ENCODE data around the gene TRAPPC3.

Gene TRAPPC3

DNA sequence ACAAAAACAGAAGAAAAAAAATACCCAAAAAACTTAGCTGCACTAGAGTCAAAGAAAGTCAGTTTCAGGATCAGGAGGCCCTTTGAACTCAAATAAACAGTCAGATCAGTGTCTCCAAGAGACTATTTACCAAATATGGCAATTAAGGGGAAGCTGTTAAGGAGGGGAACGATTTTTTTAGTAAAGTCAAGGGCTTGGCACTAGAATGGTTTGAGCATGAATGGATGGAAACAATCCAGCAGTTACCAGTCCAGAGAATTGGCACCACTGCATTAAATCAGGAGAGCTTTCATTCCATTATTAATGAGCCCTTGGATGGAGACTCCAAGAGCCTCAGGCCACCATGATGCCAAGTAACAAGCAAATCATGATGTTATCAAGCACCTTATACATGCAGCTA is 7.2 kb downstream of the TRAPPC3 start:
- H3K4me3 ChIP-seq (ENCODE audit: low read depth, low read length): no peak overlapping the region
- DNase-seq (ENCODE audit: low read depth): no peak
- TF ChIP-seq, protein P1, sequence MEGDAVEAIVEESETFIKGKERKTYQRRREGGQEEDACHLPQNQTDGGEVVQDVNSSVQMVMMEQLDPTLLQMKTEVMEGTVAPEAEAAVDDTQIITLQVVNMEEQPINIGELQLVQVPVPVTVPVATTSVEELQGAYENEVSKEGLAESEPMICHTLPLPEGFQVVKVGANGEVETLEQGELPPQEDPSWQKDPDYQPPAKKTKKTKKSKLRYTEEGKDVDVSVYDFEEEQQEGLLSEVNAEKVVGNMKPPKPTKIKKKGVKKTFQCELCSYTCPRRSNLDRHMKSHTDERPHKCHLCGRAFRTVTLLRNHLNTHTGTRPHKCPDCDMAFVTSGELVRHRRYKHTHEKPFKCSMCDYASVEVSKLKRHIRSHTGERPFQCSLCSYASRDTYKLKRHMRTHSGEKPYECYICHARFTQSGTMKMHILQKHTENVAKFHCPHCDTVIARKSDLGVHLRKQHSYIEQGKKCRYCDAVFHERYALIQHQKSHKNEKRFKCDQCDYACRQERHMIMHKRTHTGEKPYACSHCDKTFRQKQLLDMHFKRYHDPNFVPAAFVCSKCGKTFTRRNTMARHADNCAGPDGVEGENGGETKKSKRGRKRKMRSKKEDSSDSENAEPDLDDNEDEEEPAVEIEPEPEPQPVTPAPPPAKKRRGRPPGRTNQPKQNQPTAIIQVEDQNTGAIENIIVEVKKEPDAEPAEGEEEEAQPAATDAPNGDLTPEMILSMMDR (IDR thresholded peaks at IDR 0.05; ENCODE audit: low read depth, low read length, missing control alignments): no peak
- in situ Hi-C loops (cut with HindIII; ENCODE audit: low sequenced_read_pairs): no loop called here

- no peak for DNase-seq (ENCODE audit: low read depth)
- TF ChIP-seq, protein P1 (IDR thresholded peaks at IDR 0.05; ENCODE audit: low read depth, low read length, missing control alignments): no peak
- in situ Hi-C loops (cut with HindIII; ENCODE audit: low sequenced_read_pairs): loop anchor here (5.0 kb wide), 1 partner anchor 153 kb away; no protein-coding TSS in a partner anchor
- H3K4me3 ChIP-seq (ENCODE audit: low read depth, low read length): no peak overlapping the region
Measured at GRCh38 chr1:36139521-36139920, 9.8 kb downstream of the TRAPPC3 start.

GRCh38 chr1:36137776-36138175 is 11.5 kb downstream of the TRAPPC3 start:
- in situ Hi-C loops (cut with HindIII; ENCODE audit: low sequenced_read_pairs): loop anchor here (5.0 kb wide), 1 partner anchor 155 kb away; no protein-coding TSS in a partner anchor
- no peak for DNase-seq (ENCODE audit: low read depth)
- TF ChIP-seq, protein P1 (IDR thresholded peaks at IDR 0.05; ENCODE audit: low read depth, low read length, missing control alignments): no peak
- H3K4me3 ChIP-seq (ENCODE audit: low read depth, low read length): no peak overlapping the region

- TF ChIP-seq, protein P1 (IDR thresholded peaks at IDR 0.05; ENCODE audit: low read depth, low read length, missing control alignments): no peak
- DNase-seq (ENCODE audit: low read depth): no peak
- in situ Hi-C loops (cut with HindIII; ENCODE audit: low sequenced_read_pairs): loop anchor here (5.0 kb wide), 1 partner anchor 155 kb away; no protein-coding TSS in a partner anchor
- H3K4me3 ChIP-seq (ENCODE audit: low read depth, low read length): no peak overlapping the region
Measured at GRCh38 chr1:36137226-36137625, 12.1 kb downstream of the TRAPPC3 start.

- peak; percentile 70 for DNase-seq (ENCODE audit: low read depth)
- TF ChIP-seq, protein P1 (IDR thresholded peaks at IDR 0.05; ENCODE audit: low read depth, low read length, missing control alignments): no peak
- in situ Hi-C loops (cut with HindIII; ENCODE audit: low sequenced_read_pairs): loop anchor here (5.0 kb wide), 1 partner anchor 156 kb away; no protein-coding TSS in a partner anchor
- H3K4me3 ChIP-seq (ENCODE audit: low read depth, low read length): no peak overlapping the region
Measured at GRCh38 chr1:36136535-36136934, 12.8 kb downstream of the TRAPPC3 start.

DNA sequence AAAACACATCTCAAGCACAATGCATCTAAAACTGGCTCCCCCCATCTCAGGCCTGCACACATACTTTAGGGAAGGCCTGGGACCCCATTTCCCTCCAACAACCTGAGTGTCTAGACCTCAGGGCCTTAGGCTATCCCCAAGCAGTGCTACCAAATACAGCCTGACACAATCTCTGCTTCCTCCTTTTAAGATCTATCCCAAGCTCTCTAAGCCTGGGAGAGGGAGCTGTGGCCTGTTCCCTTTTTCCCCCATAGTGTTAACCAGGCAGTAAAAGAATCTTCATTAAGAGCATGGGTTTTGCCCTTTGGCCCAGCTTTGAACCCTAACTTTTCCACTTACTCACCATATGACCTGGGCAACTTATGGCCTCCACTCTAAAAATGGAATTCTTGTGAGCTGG is 13.5 kb downstream of the TRAPPC3 start:
- in situ Hi-C loops (cut with HindIII; ENCODE audit: low sequenced_read_pairs): loop anchor here (5.0 kb wide), 1 partner anchor 157 kb away; no protein-coding TSS in a partner anchor
- TF ChIP-seq, protein P1 (IDR thresholded peaks at IDR 0.05; ENCODE audit: low read depth, low read length, missing control alignments): no peak
- no peak overlapping the region for H3K4me3 ChIP-seq (ENCODE audit: low read depth, low read length)
- no peak for DNase-seq (ENCODE audit: low read depth)
